ENCODE data around the gene TBL2.
"Not testable (repeated sequence)": the region's sequence is repeated elsewhere in the genome, so short reads cannot be mapped to it uniquely, and the experiment has no call there.

The TBL2 gene

DNA sequence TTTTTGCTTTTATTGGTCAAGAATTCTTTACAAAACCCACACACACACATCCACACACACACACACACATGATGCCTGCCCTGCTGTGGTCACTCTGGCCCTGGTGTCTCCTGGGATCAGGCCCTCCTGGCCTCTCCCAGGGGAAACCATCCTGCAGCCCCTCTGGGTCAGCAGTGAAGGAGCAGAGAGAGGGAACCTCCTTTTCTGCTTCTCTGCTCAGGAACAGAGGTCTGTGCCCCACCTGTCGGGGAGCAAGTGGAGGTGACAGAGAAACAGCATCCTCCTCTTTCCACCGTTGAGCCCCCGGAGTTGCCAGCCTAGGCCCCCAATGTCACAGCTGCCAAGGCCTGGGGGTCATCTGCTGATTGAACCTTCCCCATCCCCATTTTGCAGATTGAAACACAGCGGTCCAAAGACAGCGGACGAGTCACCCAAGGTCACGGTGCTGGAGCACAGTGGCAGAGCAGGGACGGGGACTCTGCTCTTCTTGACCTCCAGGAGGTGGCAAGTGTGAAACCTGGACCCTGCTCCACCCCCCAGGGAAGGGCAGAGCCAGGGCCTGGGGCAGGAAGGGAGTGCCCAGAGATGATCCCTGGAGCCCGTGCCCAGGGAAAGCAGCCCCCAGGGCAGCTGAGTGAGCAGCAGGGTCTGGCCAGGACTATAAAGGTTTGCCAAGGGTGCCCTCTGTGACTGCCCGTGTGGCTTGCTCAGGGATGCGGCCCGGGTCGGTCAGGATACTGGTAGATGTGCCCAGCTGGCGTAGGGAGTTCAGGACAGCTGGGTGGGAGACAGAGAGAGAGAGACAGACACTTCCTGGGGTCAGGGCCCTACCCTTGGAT, 15.0 kb upstream of the TBL2 start:
- H3K9ac ChIP-seq (ENCODE audit: insufficient read length, low read depth) = no peak overlapping the region
- H3K4me1 ChIP-seq (ENCODE audit: insufficient read depth, insufficient read length) = peaks cover 3% of the 10 kb centered on the region
- H3K27me3 ChIP-seq (ENCODE audit: insufficient read depth, insufficient read length) = no peaks in the 10 kb centered on the region
- TF ChIP-seq SUZ12 (IDR thresholded peaks at IDR 0.05; ENCODE audit: extremely low read depth, insufficient read depth, insufficient read length) (no peak), YY1 (IDR thresholded peaks at IDR 0.05; ENCODE audit: insufficient read depth, insufficient read length) (no peak), ZNF274 (IDR thresholded peaks at IDR 0.05; ENCODE audit: low read depth, low read length) (no peak)
- no peak for DNase-seq (ENCODE audit: low read depth, low spot score)
- H3K9me3 ChIP-seq (ENCODE audit: insufficient read depth, low read length) = no peaks in the 10 kb centered on the region
- H3K36me3 ChIP-seq (ENCODE audit: insufficient read depth, insufficient read length, low read length) = no peaks in the 10 kb centered on the region
- H3K4me3 ChIP-seq (ENCODE audit: insufficient read length, low read depth) = no peak overlapping the region

DNA sequence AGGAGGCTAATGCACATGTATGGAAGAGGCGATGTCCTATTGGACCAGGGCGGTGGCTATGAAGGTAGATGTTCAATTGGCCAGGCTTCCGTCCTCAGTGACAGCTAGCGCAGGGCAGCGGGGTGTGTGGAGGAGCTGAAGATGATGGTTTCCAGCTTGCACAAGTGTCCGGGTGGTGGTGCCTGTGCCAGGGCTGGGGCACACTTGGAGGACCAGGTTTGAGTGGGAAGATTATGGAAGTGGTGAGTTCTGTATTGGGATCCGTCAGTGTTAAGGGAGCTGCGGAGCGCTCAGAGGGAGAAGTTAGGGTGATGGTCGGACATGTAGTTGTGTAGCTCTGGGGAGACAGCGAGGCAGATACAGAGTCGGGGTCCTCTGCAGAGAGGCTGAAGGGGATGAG, 8.5 kb upstream of the TBL2 start:
- peaks cover 2% of the 10 kb centered on the region for H3K4me1 ChIP-seq (ENCODE audit: insufficient read depth, insufficient read length)
- no peak overlapping the region for H3K4me3 ChIP-seq (ENCODE audit: insufficient read length, low read depth)
- no peaks in the 10 kb centered on the region for H3K9me3 ChIP-seq (ENCODE audit: insufficient read depth, low read length)
- no peak overlapping the region for H3K9ac ChIP-seq (ENCODE audit: insufficient read length, low read depth)
- no peaks in the 10 kb centered on the region for H3K36me3 ChIP-seq (ENCODE audit: insufficient read depth, insufficient read length, low read length)
- no peaks in the 10 kb centered on the region for H3K27me3 ChIP-seq (ENCODE audit: insufficient read depth, insufficient read length)
- no peak for TF ChIP-seq YY1 (IDR thresholded peaks at IDR 0.05; ENCODE audit: insufficient read depth, insufficient read length)
- TF ChIP-seq ZNF274 (IDR thresholded peaks at IDR 0.05; ENCODE audit: low read depth, low read length) = no peak
- no peak for DNase-seq (ENCODE audit: low read depth, low spot score)

DNA sequence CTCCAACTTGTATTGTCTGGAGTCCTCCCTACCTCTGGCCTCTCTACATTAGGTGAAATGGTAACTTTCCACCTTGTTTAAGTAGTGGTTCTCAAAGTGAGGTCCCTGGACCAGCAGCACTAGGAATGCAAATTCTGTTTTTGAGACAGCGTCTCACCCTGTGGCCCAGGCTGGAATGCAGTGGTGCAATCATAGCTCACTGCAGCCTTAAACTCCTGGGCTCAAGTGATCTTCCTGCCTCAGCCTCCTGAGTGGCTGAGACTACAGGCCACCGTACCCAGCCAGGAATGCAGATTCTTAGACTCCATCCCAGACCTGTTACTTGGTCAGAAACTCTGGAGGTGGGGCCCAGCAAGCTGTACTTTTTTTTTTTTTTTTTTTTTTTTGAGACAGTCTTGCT, 6.8 kb upstream of the TBL2 start:
- Histone ChIP-seq H3K36me3 (ENCODE audit: insufficient read depth, insufficient read length, low read length) (no peaks in the 10 kb centered on the region), H3K4me1 (ENCODE audit: insufficient read depth, insufficient read length) (peaks cover 2% of the 10 kb centered on the region), H3K27me3 (ENCODE audit: insufficient read depth, insufficient read length) (no peaks in the 10 kb centered on the region), H3K9me3 (ENCODE audit: insufficient read depth, low read length) (no peaks in the 10 kb centered on the region), H3K9ac (ENCODE audit: insufficient read length, low read depth) (no peak overlapping the region), H3K4me3 (ENCODE audit: insufficient read length, low read depth) (no peak overlapping the region)
- DNase-seq (ENCODE audit: low read depth, low spot score) = no peak
- no peak for TF ChIP-seq ZNF274 (IDR thresholded peaks at IDR 0.05; ENCODE audit: low read depth, low read length)
- TF ChIP-seq SUZ12 (IDR thresholded peaks at IDR 0.05; ENCODE audit: extremely low read depth, insufficient read depth, insufficient read length) = no peak
- TF ChIP-seq YY1 (IDR thresholded peaks at IDR 0.05; ENCODE audit: insufficient read depth, insufficient read length) = no peak

DNA sequence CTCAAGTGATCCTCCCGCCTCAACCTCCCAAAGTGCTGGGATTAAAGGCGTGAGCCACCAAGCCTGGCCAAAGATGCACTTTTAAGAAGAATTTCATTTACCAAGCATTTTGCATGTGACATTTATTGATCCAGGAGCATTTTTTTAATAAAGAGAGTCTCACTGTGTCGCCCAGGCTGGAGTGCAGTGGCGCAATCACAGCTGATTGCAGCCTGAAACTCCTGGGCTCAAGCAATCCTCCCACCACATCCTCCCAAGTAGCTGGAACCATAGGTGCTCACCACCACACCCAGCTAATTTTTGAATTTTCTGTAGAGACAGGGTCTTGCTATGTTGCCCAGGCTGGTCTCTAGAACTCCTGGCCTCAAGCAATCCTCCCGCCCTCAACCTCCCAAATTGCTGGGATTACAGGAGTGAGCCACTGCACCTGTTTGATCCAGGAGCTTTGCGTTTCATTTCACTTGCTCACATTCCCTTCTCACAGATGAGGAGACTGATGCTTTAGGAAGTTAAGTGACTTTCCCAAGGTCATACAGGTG, 4.4 kb upstream of the TBL2 start:
- TF ChIP-seq ZNF274 (IDR thresholded peaks at IDR 0.05; ENCODE audit: low read depth, low read length) (no peak), SUZ12 (IDR thresholded peaks at IDR 0.05; ENCODE audit: extremely low read depth, insufficient read depth, insufficient read length) (no peak), YY1 (IDR thresholded peaks at IDR 0.05; ENCODE audit: insufficient read depth, insufficient read length) (no peak)
- no peaks in the 10 kb centered on the region for H3K27me3 ChIP-seq (ENCODE audit: insufficient read depth, insufficient read length)

DNA sequence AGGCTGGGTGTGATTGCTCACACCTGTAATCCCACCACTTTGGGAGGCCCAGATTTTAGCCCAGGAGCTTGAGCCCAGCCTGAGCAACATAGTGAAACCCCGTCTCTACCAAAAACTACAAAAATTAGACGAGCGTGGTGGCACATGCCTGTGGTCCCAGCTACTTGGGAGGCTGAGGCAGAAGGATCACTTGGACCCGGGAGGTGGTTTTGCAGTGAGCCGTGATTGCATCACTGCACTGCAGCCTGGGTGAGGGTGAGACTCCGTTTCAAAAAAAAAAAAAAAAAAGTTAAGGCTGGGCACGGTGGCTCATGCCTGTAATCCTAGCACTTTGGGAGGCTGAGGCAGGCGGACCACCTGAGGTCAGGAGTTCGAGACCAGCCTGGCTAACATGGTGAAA, 2.6 kb upstream of the TBL2 start:
- H3K9me3 ChIP-seq (ENCODE audit: insufficient read depth, low read length); H3K27me3 ChIP-seq (ENCODE audit: insufficient read depth, insufficient read length); H3K4me3 ChIP-seq (ENCODE audit: insufficient read length, low read depth); H3K36me3 ChIP-seq (ENCODE audit: insufficient read depth, insufficient read length, low read length); H3K9ac ChIP-seq (ENCODE audit: insufficient read length, low read depth); DNase-seq (ENCODE audit: low read depth, low spot score); H3K4me1 ChIP-seq (ENCODE audit: insufficient read depth, insufficient read length): not testable (repeated sequence)

More for the DNA sequence above, 4.4 kb upstream of the TBL2 start:
- no peak for DNase-seq (ENCODE audit: low read depth, low spot score)
- Histone ChIP-seq H3K9ac (ENCODE audit: insufficient read length, low read depth) (no peak overlapping the region), H3K4me3 (ENCODE audit: insufficient read length, low read depth) (no peak overlapping the region), H3K36me3 (ENCODE audit: insufficient read depth, insufficient read length, low read length) (no peaks in the 10 kb centered on the region), H3K9me3 (ENCODE audit: insufficient read depth, low read length) (no peaks in the 10 kb centered on the region), H3K4me1 (ENCODE audit: insufficient read depth, insufficient read length) (no peaks in the 10 kb centered on the region)

DNA sequence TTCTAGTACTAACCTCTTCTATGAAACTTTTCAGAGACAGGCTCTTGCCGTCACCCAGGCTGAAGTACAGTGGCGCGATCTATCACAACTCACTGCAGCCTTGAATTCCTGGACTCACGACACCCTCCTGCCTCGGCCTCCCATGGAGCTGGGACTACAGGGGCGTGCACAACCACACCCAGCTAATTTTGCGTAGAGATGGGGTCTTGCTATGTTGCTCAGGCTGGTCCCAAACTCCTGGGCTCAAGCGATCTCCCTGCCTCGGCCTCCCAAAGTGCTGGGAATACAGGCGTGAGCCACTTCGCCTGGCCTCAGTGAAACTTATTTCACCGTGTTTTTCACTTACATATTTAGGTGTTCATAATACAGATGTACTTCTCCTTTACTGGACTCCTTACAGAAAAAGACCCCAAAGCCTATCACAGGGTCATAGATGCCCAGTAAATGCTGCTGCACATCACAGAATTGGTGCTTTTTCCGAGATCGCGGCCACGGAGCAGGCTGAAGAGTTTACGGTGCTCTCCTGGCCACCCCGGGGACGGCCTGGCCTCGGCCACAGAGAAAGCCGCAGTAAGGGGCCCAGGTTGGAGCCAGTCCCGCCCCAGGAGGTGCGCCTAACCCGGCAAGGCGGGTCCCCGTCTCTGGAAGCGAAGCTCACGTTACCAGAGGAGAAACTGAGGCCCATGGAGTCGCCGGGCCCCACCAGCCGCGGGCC, 595 bp downstream of the TBL2 start:
- peak overlapping the region; percentile 90 for H3K9ac ChIP-seq (ENCODE audit: insufficient read length, low read depth)
- H3K9me3 ChIP-seq (ENCODE audit: insufficient read depth, low read length) = no peaks in the 10 kb centered on the region
- H3K27me3 ChIP-seq (ENCODE audit: insufficient read depth, insufficient read length) = no peaks in the 10 kb centered on the region
- H3K4me1 ChIP-seq (ENCODE audit: insufficient read depth, insufficient read length) = peaks cover 3% of the 10 kb centered on the region
- peaks cover 32% of the 10 kb centered on the region for H3K36me3 ChIP-seq (ENCODE audit: insufficient read depth, insufficient read length, low read length)
- peak overlapping the region; percentile 78 for H3K4me3 ChIP-seq (ENCODE audit: insufficient read length, low read depth)
- TF ChIP-seq YY1 (IDR thresholded peaks at IDR 0.05; ENCODE audit: insufficient read depth, insufficient read length) (no peak), ZNF274 (IDR thresholded peaks at IDR 0.05; ENCODE audit: low read depth, low read length) (no peak), SUZ12 (IDR thresholded peaks at IDR 0.05; ENCODE audit: extremely low read depth, insufficient read depth, insufficient read length) (no peak)
- DNase-seq (ENCODE audit: low read depth, low spot score) = no peak

DNA sequence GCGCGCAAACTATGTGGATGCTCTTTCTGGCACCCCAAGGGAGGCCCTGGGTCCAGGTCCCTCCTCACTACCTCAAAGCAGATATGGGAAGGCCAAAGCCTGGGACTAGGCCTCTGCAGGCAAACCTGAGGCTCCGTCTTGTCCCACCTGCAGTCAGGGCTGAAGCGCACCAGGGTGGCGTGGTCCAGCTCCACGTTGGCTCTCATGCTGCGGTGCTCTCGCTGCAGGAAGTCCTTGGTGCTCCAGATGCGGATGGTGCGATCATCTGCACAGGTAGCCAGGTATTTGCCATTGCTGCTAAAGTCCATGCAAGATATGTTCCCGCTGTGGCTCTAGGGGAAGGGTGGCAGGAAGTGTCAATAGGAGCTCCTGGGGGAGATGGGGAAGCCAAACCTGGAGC, 4.6 kb downstream of the TBL2 start:
- no peak for TF ChIP-seq SUZ12 (IDR thresholded peaks at IDR 0.05; ENCODE audit: extremely low read depth, insufficient read depth, insufficient read length)
- no peak for TF ChIP-seq YY1 (IDR thresholded peaks at IDR 0.05; ENCODE audit: insufficient read depth, insufficient read length)
- TF ChIP-seq ZNF274 (IDR thresholded peaks at IDR 0.05; ENCODE audit: low read depth, low read length) = no peak
- no peak for DNase-seq (ENCODE audit: low read depth, low spot score)
- no peak overlapping the region for H3K4me3 ChIP-seq (ENCODE audit: insufficient read length, low read depth)
- no peaks in the 10 kb centered on the region for H3K27me3 ChIP-seq (ENCODE audit: insufficient read depth, insufficient read length)
- H3K4me1 ChIP-seq (ENCODE audit: insufficient read depth, insufficient read length) = peaks cover 3% of the 10 kb centered on the region
- no peaks in the 10 kb centered on the region for H3K9me3 ChIP-seq (ENCODE audit: insufficient read depth, low read length)
- no peak overlapping the region for H3K9ac ChIP-seq (ENCODE audit: insufficient read length, low read depth)
- H3K36me3 ChIP-seq (ENCODE audit: insufficient read depth, insufficient read length, low read length) = peaks cover 67% of the 10 kb centered on the region
